ENCODE data around the gene BATF2.

DNA sequence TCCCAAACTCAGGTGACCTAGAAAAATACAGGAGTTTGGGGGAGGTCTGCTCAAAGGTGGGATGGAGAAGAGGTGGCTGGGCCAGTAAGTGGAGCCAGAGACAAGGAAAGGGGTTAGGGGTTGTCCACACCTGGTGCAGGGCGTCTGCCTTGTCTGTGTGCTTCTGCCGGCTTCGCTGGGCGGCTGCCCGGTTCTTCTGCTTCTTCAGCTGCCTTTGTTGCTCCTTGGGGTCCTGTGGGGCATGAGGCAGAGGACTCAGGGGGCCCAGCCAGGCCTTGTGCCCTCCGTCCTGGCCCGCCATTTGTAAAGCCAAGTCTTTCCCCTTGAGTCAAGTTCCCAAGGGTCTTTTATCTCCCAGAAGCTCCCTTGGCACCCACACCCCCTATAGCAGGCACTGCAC is 2.5 kb downstream of the BATF2 start:
- no peak for TF ChIP-seq POLR2A (IDR thresholded peaks at IDR 0.05)
- TF ChIP-seq, protein P1, sequence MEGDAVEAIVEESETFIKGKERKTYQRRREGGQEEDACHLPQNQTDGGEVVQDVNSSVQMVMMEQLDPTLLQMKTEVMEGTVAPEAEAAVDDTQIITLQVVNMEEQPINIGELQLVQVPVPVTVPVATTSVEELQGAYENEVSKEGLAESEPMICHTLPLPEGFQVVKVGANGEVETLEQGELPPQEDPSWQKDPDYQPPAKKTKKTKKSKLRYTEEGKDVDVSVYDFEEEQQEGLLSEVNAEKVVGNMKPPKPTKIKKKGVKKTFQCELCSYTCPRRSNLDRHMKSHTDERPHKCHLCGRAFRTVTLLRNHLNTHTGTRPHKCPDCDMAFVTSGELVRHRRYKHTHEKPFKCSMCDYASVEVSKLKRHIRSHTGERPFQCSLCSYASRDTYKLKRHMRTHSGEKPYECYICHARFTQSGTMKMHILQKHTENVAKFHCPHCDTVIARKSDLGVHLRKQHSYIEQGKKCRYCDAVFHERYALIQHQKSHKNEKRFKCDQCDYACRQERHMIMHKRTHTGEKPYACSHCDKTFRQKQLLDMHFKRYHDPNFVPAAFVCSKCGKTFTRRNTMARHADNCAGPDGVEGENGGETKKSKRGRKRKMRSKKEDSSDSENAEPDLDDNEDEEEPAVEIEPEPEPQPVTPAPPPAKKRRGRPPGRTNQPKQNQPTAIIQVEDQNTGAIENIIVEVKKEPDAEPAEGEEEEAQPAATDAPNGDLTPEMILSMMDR (IDR thresholded peaks at IDR 0.05), result no peak
